ENCODE measurements around the gene PNKP.

The PNKP gene

DNA sequence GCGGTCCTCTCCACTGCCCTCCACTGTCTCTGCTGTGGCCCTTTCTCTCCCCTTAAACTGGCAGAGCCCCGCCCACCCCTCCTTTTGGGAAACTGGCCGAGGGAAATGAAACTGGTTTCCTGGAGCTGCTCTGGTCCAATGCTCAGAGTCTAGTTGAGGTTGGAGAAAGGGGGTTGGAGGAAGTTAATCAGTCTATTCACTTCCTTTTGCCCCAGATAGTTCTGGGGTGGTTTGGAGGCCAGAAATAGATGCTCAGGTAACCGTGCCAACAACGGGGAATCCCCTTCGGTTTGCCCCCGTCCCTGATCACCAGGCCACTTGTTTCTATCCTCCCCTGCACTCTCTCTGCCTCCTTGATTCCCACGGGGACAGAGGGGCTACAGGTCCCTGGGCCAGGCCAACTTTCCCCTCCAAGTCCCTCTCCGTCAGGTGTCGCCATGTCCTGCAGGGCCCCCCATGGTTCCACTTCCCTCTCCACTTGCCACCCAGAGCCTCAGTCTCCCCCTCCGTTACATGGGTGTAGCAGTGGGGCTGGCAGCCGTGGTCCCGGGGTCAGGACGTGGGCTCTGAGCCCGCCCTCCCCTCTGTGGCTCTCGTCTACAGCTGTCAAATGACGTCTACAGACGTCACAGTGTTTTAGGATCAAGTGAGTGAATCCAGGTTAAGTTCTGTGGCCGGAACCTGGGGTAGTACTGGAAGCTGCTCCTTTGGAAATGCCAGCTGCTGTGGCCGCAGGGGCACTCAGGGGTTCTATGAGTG, 29.7 kb upstream of the PNKP start, which contains the start of gene IL4I1:
IL4I1 (minus strand) TSS at position 25 of the 759 bp plus-strand sequence. CDS start 727 bp downstream, outside the sequence.
- Mint-ChIP-seq H3K9me3 (no peaks in the 10 kb centered on the region), H3K36me3 (ENCODE audit: insufficient read depth) (peaks cover 11% of the 10 kb centered on the region), H3K4me3 (peak within 1 kb of the TSS; percentile 69), H3K27ac (ENCODE audit: low read depth) (peak within 1 kb of the TSS; percentile 98), H3K27me3 (no peaks in the 10 kb centered on the region), H3K4me1 (peaks cover 21% of the 10 kb centered on the region)
- ATAC-seq (replicated peaks; ENCODE audit: extremely low read depth, poor library complexity, severe bottlenecking) (peak; percentile 82), DNase-seq (ENCODE audit: low spot score in 2 of 2) (peak; percentile 47 to 73)

- DNase-seq (ENCODE audit: low spot score in 2 of 2) (no peak), ATAC-seq (replicated peaks; ENCODE audit: extremely low read depth, poor library complexity, severe bottlenecking) (no peak)
- peaks cover 21% of the 10 kb centered on the region for H3K4me1 Mint-ChIP-seq
- H3K27ac Mint-ChIP-seq (ENCODE audit: low read depth): peak overlapping the region; percentile 98
- H3K9me3 Mint-ChIP-seq: no peaks in the 10 kb centered on the region
- H3K36me3 Mint-ChIP-seq (ENCODE audit: insufficient read depth): peaks cover 11% of the 10 kb centered on the region
- no peaks in the 10 kb centered on the region for H3K27me3 Mint-ChIP-seq
- no peak overlapping the region for H3K4me3 Mint-ChIP-seq
Measured at GRCh38 chr19:49895566-49896297, 28.4 kb upstream of the PNKP start.

DNA sequence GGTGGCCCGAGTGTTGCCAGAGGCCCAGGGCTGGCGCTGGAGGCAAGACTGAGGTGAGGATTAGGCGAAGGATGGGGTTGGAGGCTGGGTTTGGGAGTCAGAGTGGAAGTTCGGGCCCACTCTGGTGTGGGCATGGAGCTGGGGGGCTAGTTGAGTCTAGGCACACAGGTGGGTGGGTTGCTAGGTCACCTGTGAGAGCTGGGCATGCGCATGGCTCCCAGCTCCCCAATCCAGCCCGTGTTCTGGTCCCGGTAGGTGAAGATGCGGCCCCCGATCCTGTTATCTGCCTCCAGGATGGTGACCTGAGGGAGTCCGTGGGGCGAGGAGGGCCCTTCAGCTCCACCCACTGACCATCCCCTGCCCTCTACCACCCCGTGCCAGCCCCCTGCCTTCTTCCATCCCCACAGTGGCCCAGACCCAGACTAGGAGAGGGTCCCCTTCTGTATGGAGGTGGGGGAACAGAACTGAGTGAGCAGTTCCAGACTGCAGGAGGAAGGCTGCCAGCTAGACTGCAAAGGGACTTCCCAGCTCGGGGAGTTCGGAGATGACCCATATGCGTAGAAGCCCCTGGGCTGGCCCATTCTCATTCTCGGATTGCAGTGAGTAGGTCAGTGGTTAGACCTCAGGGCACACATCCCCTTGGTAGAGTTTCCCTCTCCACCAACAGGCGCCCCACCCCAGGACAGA, 27.6 kb upstream of the PNKP start:
- peak overlapping the region; percentile 98 for H3K27ac Mint-ChIP-seq (ENCODE audit: low read depth)
- H3K36me3 Mint-ChIP-seq (ENCODE audit: insufficient read depth): peaks cover 11% of the 10 kb centered on the region
- peaks cover 21% of the 10 kb centered on the region for H3K4me1 Mint-ChIP-seq
- no peak for DNase-seq (ENCODE audit: low spot score in 2 of 2)
- H3K4me3 Mint-ChIP-seq: no peak overlapping the region
- ATAC-seq (replicated peaks; ENCODE audit: extremely low read depth, poor library complexity, severe bottlenecking): no peak
- H3K9me3 Mint-ChIP-seq: no peaks in the 10 kb centered on the region
- H3K27me3 Mint-ChIP-seq: no peaks in the 10 kb centered on the region

DNA sequence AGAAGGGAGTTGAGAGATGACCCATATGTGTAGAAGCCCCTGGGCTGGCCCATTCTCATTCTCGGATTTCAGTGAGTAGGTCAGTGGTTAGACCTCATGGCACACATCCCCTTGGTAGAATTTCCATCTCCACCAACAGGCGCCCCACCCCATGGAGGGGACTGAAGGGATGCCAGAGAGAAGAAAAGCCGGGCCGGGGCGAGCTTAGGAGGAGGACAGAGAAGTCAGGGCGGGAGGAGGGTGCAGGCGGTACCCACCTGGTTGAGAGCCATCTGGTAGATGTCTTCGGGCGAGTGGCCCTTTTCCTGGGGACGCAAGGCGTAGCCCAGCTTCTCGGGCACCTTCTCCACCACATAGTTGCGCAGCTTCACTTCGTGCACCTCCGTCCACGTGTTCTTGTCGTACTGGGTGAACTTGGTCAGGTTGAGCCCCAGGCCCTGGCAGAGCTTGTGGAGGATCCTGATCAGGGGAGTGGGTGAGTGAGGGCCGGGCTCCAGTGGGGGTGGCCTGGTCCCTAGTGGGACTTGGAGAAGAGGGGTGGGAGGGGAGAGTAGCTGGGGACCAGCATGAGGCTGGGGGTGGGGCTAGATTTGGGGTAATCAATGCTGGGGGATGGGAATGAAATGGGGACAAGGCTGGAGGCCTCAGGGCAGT, 26.8 kb upstream of the PNKP start:
- H3K27me3 Mint-ChIP-seq: no peaks in the 10 kb centered on the region
- DNase-seq (ENCODE audit: low spot score in 2 of 2) (no peak), ATAC-seq (replicated peaks; ENCODE audit: extremely low read depth, poor library complexity, severe bottlenecking) (no peak)
- H3K4me1 Mint-ChIP-seq: peaks cover 21% of the 10 kb centered on the region
- peaks cover 11% of the 10 kb centered on the region for H3K36me3 Mint-ChIP-seq (ENCODE audit: insufficient read depth)
- H3K4me3 Mint-ChIP-seq: no peak overlapping the region
- H3K27ac Mint-ChIP-seq (ENCODE audit: low read depth): peak overlapping the region; percentile 98
- no peaks in the 10 kb centered on the region for H3K9me3 Mint-ChIP-seq

- peaks cover 18% of the 10 kb centered on the region for H3K4me1 Mint-ChIP-seq
- peaks cover 11% of the 10 kb centered on the region for H3K36me3 Mint-ChIP-seq (ENCODE audit: insufficient read depth)
- no peaks in the 10 kb centered on the region for H3K27me3 Mint-ChIP-seq
- ATAC-seq (replicated peaks; ENCODE audit: extremely low read depth, poor library complexity, severe bottlenecking) (no peak), DNase-seq (ENCODE audit: low spot score in 2 of 2) (no peak)
- H3K9me3 Mint-ChIP-seq: no peaks in the 10 kb centered on the region
- no peak overlapping the region for H3K4me3 Mint-ChIP-seq
- peak overlapping the region; percentile 70 for H3K27ac Mint-ChIP-seq (ENCODE audit: low read depth)
Measured at GRCh38 chr19:49892716-49893115, 25.3 kb upstream of the PNKP start.

GRCh38 chr19:49891393-49891792, 24.0 kb upstream of the PNKP start:
- no peak overlapping the region for H3K27ac Mint-ChIP-seq (ENCODE audit: low read depth)
- H3K9me3 Mint-ChIP-seq: no peaks in the 10 kb centered on the region
- DNase-seq (ENCODE audit: low spot score in 2 of 2) (no peak), ATAC-seq (replicated peaks; ENCODE audit: extremely low read depth, poor library complexity, severe bottlenecking) (no peak)
- no peaks in the 10 kb centered on the region for H3K27me3 Mint-ChIP-seq
- peaks cover 5% of the 10 kb centered on the region for H3K4me1 Mint-ChIP-seq
- peak overlapping the region; percentile 29 for H3K4me3 Mint-ChIP-seq
- peaks cover 4% of the 10 kb centered on the region for H3K36me3 Mint-ChIP-seq (ENCODE audit: insufficient read depth)

DNA sequence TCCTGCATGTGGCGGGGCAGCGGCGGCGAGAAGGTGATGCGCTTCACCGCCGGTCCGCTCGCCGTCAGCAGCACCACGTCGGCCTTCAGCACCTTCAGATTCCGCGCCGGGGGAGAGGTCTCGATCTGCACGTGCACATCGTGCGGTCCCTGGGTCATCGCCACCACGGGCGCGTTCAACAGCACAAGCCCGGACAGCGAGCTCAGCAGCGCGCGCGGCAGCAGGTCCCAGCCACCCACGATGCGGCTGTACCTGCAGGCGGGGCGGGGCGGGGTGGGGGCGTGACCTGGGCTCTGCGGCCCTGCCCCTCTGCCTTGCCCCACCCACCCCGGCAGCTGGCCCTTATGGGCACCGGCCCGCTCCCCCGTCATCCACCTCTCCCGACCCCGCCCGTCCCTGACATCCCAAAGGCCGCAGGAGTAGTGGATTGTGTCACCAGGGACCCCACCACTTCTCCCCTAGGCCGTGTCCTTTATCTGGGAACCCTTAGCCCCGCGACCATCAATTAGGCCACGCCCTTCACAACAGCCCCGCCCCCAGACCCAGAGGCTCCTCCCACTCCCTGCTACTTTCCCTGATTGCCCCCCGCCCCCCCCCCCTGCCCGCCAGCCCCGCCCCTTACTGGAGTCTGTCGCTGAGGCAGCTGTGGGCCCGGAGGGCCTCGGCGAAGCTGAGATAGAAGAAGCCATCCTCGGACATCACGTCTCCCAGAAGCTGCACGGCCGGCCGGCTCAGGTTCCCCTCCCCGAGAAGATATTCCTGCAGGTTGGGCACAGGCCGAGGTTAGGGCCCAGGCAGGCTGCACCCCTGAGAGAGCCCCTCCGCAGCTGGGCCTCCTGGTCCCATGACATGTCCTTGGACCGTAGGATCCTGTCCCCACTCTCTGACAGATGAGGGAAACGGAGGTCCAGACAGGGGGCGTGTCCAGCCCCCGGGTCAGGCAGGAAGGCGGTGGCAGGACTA, 23.3 kb upstream of the PNKP start:
- peak overlapping the region; percentile 67 for H3K4me3 Mint-ChIP-seq
- H3K9me3 Mint-ChIP-seq: no peaks in the 10 kb centered on the region
- H3K27me3 Mint-ChIP-seq: no peaks in the 10 kb centered on the region
- DNase-seq (ENCODE audit: low spot score in 2 of 2): peak in 1 of 2 donors; percentile 60
- peak overlapping the region; percentile 78 for H3K27ac Mint-ChIP-seq (ENCODE audit: low read depth)
- peaks cover 5% of the 10 kb centered on the region for H3K36me3 Mint-ChIP-seq (ENCODE audit: insufficient read depth)
- no peaks in the 10 kb centered on the region for H3K4me1 Mint-ChIP-seq
- peak; percentile 79 for ATAC-seq (replicated peaks; ENCODE audit: extremely low read depth, poor library complexity, severe bottlenecking)

DNA sequence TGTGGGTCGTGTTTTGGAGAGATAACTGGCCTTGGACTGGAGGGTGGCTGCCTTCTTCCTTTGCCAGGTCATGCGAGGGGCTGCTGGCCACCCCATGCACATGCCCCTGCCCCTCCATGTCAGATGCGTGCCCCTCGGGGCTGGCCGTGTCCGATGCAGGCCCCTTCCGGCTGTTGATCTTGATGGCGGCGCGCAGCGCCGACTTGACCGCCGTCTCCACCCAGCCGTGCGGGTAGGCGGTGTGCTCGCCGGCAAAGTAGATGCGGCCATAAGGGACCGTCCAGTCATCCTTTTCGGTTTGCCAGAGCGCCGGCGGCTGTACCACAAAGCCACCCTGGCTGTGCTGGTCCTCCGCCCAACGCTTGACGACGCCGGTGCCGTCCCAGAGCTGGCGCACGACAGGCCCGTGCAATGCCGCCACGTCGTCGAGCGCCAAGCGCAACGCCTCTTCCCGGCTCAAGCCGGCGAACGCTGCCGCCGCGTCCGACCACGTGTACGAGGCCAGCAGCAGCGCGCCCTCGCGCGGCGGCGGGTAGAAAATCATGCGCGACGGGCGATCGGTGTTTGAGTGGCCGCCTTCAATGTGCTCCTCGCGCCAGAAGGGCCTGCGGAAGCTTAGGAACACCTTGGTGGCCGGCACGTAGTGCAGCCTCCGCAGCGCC, 22.4 kb upstream of the PNKP start:
- Mint-ChIP-seq H3K27ac (ENCODE audit: low read depth) (peak overlapping the region; percentile 78), H3K36me3 (ENCODE audit: insufficient read depth) (peaks cover 9% of the 10 kb centered on the region)

DNA sequence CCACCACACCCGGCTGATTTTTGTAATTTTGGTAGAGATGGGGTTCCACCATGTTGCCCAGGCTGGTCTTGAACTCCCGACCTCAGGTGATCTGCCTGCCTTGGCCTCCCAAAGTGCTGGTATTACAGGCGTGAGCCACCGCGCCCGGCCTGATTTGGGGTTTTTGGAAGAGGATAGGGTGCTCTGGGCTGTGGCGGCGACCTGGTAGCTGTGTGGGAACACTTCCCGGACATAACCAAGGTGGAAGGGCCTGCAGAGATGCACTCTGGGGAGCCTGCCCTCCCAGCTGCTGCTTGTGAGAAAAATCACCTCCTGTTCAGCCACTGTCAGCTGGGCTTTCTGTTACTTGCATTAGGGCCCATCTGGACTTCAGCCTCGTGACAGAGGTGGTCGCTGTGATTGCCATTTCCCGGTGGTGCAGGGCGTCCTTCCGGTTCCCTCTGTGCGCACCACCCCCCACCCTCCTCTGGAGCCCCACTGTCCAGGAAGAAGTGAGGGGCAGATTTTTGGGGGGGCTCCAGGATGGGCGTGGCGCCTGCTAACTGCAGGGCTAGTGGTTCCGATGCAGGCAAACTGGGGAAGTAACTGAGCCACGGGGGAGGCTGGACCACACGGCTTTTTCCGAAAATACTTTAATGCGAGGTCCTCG, 21.8 kb upstream of the PNKP start:
- no peaks in the 10 kb centered on the region for H3K27me3 Mint-ChIP-seq
- no peak for DNase-seq (ENCODE audit: low spot score in 2 of 2)
- peaks cover 14% of the 10 kb centered on the region for H3K36me3 Mint-ChIP-seq (ENCODE audit: insufficient read depth)
- H3K27ac Mint-ChIP-seq (ENCODE audit: low read depth): no peak overlapping the region
- H3K4me3 Mint-ChIP-seq: peak overlapping the region; percentile 40
- no peaks in the 10 kb centered on the region for H3K4me1 Mint-ChIP-seq
- no peaks in the 10 kb centered on the region for H3K9me3 Mint-ChIP-seq
- ATAC-seq (replicated peaks; ENCODE audit: extremely low read depth, poor library complexity, severe bottlenecking): no peak

More for the DNA sequence above, 22.4 kb upstream of the PNKP start:
- peak in 1 of 2 donors; percentile 64 for DNase-seq (ENCODE audit: low spot score in 2 of 2)
- peak overlapping the region; percentile 67 for H3K4me3 Mint-ChIP-seq
- H3K9me3 Mint-ChIP-seq: no peaks in the 10 kb centered on the region
- peak; percentile 70 for ATAC-seq (replicated peaks; ENCODE audit: extremely low read depth, poor library complexity, severe bottlenecking)
- no peaks in the 10 kb centered on the region for H3K27me3 Mint-ChIP-seq
- H3K4me1 Mint-ChIP-seq: no peaks in the 10 kb centered on the region

- Mint-ChIP-seq H3K36me3 (ENCODE audit: insufficient read depth) (peaks cover 14% of the 10 kb centered on the region), H3K27ac (ENCODE audit: low read depth) (no peak overlapping the region)
Measured at GRCh38 chr19:49888510-49888824, 21.1 kb upstream of the PNKP start.

More at GRCh38 chr19:49888510-49888824, 21.1 kb upstream of the PNKP start:
- H3K27me3 Mint-ChIP-seq: no peaks in the 10 kb centered on the region
- peak overlapping the region; percentile 40 for H3K4me3 Mint-ChIP-seq
- no peak for DNase-seq (ENCODE audit: low spot score in 2 of 2)
- H3K9me3 Mint-ChIP-seq: no peaks in the 10 kb centered on the region
- no peaks in the 10 kb centered on the region for H3K4me1 Mint-ChIP-seq
- no peak for ATAC-seq (replicated peaks; ENCODE audit: extremely low read depth, poor library complexity, severe bottlenecking)
